ENCODE data around the gene SLC38A5. TPM values are rescaled to one million over a fixed set of nuclear protein-coding genes. Genes with fewer than 3 reads are reported as not detected.
A peak's percentile ranks its signal among the peaks of the same experiment; 100 is the strongest.

SLC38A5 gene
- total and polyA plus RNA-seq, 2 donors from 2014 or later = 2.9 to 8.3 TPM

DNA sequence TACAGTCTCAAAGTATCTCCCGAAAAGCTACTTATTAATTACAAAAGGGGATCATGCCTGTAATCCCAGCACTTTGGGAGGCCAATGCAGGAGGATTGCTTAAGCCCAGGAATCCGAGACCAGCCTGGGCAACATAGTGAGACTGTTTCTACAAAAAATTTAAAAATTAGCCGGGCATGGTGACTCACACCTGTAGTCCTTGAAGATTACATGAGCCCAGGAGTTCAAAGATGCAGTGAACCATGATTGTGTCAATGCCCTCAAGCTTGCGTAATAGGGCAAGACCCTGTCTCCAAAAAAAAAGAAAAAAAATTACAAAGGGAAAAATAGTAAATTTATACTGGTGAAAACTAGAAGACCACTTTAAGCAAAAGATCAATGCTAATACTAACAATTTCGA, 35.4 kb upstream of the SLC38A5 start:
- peak; percentile 37 for FAIRE-seq

DNA sequence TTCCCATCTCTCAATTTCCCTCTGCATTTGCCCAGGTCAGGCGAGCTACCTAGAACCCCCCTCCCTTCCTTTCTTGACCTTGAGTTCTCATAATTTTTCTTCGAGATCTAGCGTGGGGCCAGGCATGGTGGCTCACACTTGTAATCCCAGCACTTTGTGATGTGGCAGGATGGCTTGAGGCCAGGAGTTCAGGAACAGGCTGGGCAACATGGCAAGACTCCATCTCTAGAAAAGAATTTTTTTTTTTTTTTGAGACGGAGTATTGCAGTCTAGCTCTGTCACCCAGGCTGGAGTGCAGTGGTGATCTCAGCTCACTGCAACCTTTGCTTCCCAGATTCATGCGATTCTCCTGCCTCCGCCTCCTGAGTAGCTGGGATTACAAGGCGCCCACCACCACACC, 34.2 kb upstream of the SLC38A5 start:
- Histone ChIP-seq H3K9ac (ENCODE audit: low read length in 3 of 3) (no peak overlapping the region), H3K36me3 (ENCODE audit: control insufficient read depth in 2 of 3, insufficient read depth in 3 of 3, low read length in 3 of 3) (no peaks in the 10 kb centered on the region), H3K4me1 (ENCODE audit: control insufficient read depth in 2 of 3, insufficient read depth in 2 of 3, low read depth in 1 of 3, low read length in 3 of 3) (no peaks in the 10 kb centered on the region), H3K4me3 (ENCODE audit: low read length in 3 of 3) (no peak overlapping the region), H3K27ac (ENCODE audit: low read depth in 2 of 2, low read length in 2 of 2) (no peak overlapping the region), H3K9me3 (ENCODE audit: control insufficient read depth in 2 of 3, insufficient read depth in 1 of 3, low read length in 3 of 3) (no peaks in the 10 kb centered on the region), H3K27me3 (ENCODE audit: control insufficient read depth, insufficient read depth, low read length) (no peaks in the 10 kb centered on the region)
- TF ChIP-seq, protein P1, sequence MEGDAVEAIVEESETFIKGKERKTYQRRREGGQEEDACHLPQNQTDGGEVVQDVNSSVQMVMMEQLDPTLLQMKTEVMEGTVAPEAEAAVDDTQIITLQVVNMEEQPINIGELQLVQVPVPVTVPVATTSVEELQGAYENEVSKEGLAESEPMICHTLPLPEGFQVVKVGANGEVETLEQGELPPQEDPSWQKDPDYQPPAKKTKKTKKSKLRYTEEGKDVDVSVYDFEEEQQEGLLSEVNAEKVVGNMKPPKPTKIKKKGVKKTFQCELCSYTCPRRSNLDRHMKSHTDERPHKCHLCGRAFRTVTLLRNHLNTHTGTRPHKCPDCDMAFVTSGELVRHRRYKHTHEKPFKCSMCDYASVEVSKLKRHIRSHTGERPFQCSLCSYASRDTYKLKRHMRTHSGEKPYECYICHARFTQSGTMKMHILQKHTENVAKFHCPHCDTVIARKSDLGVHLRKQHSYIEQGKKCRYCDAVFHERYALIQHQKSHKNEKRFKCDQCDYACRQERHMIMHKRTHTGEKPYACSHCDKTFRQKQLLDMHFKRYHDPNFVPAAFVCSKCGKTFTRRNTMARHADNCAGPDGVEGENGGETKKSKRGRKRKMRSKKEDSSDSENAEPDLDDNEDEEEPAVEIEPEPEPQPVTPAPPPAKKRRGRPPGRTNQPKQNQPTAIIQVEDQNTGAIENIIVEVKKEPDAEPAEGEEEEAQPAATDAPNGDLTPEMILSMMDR (IDR thresholded peaks at IDR 0.05; ENCODE audit: borderline replicate concordance, extremely low read depth, insufficient read depth) = no peak
- no peak for FAIRE-seq
- no peak for DNase-seq
- intact Hi-C loops (cut with DNase I) = no loop called here

More for the DNA sequence above, 35.4 kb upstream of the SLC38A5 start:
- H3K9me3 ChIP-seq (ENCODE audit: control insufficient read depth in 2 of 3, insufficient read depth in 1 of 3, low read length in 3 of 3) = no peaks in the 10 kb centered on the region
- H3K27me3 ChIP-seq (ENCODE audit: control insufficient read depth, insufficient read depth, low read length) = no peaks in the 10 kb centered on the region
- H3K4me1 ChIP-seq (ENCODE audit: control insufficient read depth in 2 of 3, insufficient read depth in 2 of 3, low read depth in 1 of 3, low read length in 3 of 3) = peaks cover 0 to 5% (median 5%) of the 10 kb centered on the region in 3 donors
- no peak overlapping the region for H3K27ac ChIP-seq (ENCODE audit: low read depth in 2 of 2, low read length in 2 of 2)
- H3K36me3 ChIP-seq (ENCODE audit: control insufficient read depth in 2 of 3, insufficient read depth in 3 of 3, low read length in 3 of 3) = no peaks in the 10 kb centered on the region
- intact Hi-C loops (cut with DNase I) = no loop called here
- no peak for DNase-seq
- no peak overlapping the region for H3K9ac ChIP-seq (ENCODE audit: low read length in 3 of 3)
- TF ChIP-seq, protein P1 (IDR thresholded peaks at IDR 0.05; ENCODE audit: borderline replicate concordance, extremely low read depth, insufficient read depth) = no peak
- no peak overlapping the region for H3K4me3 ChIP-seq (ENCODE audit: low read length in 3 of 3)

DNA sequence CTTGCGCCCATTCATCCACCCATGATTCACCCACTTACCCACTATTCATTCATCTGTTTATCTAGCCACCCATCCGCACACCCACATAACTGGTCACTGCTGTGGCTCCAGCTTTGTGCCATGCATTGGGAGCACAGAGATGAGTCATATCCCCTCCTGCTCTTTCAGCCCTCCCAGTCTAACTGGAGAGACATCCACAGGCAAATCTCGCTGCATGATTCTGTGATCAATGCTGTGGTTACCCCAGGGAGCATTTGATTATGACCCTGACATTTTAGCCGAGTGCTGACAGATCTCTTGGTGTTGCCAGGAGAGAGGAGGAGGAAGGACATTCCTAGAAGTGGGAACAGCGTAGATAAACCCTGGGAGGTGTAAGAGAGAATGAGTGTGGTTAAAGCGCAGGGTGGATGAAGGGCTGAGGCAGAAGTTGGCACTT, 28.3 kb upstream of the SLC38A5 start:
- Histone ChIP-seq H3K27me3 (ENCODE audit: control insufficient read depth, insufficient read depth, low read length) (no peaks in the 10 kb centered on the region), H3K9me3 (ENCODE audit: control insufficient read depth in 2 of 3, insufficient read depth in 1 of 3, low read length in 3 of 3) (no peaks in the 10 kb centered on the region)

More for the DNA sequence above, 28.3 kb upstream of the SLC38A5 start:
- Histone ChIP-seq H3K4me1 (ENCODE audit: control insufficient read depth in 2 of 3, insufficient read depth in 2 of 3, low read depth in 1 of 3, low read length in 3 of 3) (no peaks in the 10 kb centered on the region), H3K4me3 (ENCODE audit: low read length in 3 of 3) (no peak overlapping the region), H3K36me3 (ENCODE audit: control insufficient read depth in 2 of 3, insufficient read depth in 3 of 3, low read length in 3 of 3) (no peaks in the 10 kb centered on the region), H3K27ac (ENCODE audit: low read depth in 2 of 2, low read length in 2 of 2) (no peak overlapping the region), H3K9ac (ENCODE audit: low read length in 3 of 3) (no peak overlapping the region)
- intact Hi-C loops (cut with DNase I) = no loop called here
- DNase-seq = no peak
- TF ChIP-seq, protein P1 (IDR thresholded peaks at IDR 0.05; ENCODE audit: borderline replicate concordance, extremely low read depth, insufficient read depth) = no peak
- no peak for FAIRE-seq

All from kidney (tissue), 14 donors.